Activated naive CD8-positive, alpha-beta T cell treated with anti-CD3 and anti-CD28 coated beads, Interleukin-2, amount 50 U/mL, for 24 hours (primary cell): ENCODE measurements around the gene XKR8.

Experiments used
- ATAC-seq: fragments of 150-1000 bp; cut with Tn5 transposase; one replicate; pipeline ENCODE4 v1.10.0; 2021
- DNase-seq: peaks from one replicate; pipeline ENCODE4 v3.0.0; 2021
- H3K27ac Mint-ChIP-seq: one replicate; pipeline ENCODE4 v1.8.0; 2021; ENCODE audit warnings: mild to moderate bottlenecking, mixed read lengths
- H3K27me3 Mint-ChIP-seq: one replicate; pipeline ENCODE4 v1.8.0; 2021; ENCODE audit warnings: mixed read lengths
- H3K36me3 Mint-ChIP-seq: one replicate; pipeline ENCODE4 v1.8.0; 2021; ENCODE audit warnings: low read depth, mixed read lengths
- H3K4me1 Mint-ChIP-seq: one replicate; pipeline ENCODE4 v1.8.0; 2021; ENCODE audit warnings: mixed read lengths
- H3K4me3 Mint-ChIP-seq: one replicate; pipeline ENCODE4 v1.8.0; 2021; ENCODE audit warnings: mild to moderate bottlenecking, moderate library complexity, mixed read lengths
- H3K9me3 Mint-ChIP-seq: one replicate; pipeline ENCODE4 v1.8.0; 2021; ENCODE audit warnings: mixed read lengths

The XKR8 gene, protein sequence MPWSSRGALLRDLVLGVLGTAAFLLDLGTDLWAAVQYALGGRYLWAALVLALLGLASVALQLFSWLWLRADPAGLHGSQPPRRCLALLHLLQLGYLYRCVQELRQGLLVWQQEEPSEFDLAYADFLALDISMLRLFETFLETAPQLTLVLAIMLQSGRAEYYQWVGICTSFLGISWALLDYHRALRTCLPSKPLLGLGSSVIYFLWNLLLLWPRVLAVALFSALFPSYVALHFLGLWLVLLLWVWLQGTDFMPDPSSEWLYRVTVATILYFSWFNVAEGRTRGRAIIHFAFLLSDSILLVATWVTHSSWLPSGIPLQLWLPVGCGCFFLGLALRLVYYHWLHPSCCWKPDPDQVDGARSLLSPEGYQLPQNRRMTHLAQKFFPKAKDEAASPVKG

DNA sequence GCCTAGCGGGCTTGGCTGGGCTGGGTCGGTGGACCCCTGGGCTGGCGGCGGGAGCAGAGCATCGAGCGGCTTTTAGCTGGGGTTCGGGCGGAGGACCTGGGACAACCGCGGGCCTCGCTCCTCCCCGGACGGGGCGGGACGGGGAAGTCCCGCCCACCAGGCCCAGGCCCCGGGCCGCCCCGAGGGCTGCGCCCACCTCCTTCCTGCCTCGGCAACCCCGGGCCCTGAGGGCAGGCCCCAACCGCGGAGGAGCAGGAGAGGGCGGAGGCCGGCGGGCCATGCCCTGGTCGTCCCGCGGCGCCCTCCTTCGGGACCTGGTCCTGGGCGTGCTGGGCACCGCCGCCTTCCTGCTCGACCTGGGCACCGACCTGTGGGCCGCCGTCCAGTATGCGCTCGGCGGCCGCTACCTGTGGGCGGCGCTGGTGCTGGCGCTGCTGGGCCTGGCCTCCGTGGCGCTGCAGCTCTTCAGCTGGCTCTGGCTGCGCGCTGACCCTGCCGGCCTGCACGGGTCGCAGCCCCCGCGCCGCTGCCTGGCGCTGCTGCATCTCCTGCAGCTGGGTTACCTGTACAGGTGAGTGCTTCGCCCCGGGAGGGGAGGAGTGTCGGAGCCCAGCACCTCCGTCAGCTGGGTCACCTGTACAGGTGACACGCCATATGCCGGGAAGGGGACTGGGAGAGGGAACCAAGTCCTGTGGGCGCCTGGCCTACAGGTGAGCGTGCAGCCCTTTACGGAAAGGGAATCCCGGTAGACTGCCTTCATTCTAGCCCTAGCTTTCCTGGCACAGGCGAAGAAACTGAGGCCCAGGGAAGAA lies at the start of gene XKR8:
Gene XKR8, plus strand, starts transcription at position 182 of the 812 bp plus-strand sequence. Its CDS starts 97 bp downstream, at position 279.
- no peaks in the 10 kb centered on the region for H3K9me3 Mint-ChIP-seq
- no peaks in the 10 kb centered on the region for H3K36me3 Mint-ChIP-seq
- peaks cover 21% of the 10 kb centered on the region for H3K4me1 Mint-ChIP-seq
- ATAC-seq (peak; percentile 98), DNase-seq (peak; percentile 83)
- no peaks in the 10 kb centered on the region for H3K27me3 Mint-ChIP-seq
- H3K27ac Mint-ChIP-seq = peak within 1 kb of the TSS; percentile 72
- H3K4me3 Mint-ChIP-seq = peak within 1 kb of the TSS; percentile 78

DNA sequence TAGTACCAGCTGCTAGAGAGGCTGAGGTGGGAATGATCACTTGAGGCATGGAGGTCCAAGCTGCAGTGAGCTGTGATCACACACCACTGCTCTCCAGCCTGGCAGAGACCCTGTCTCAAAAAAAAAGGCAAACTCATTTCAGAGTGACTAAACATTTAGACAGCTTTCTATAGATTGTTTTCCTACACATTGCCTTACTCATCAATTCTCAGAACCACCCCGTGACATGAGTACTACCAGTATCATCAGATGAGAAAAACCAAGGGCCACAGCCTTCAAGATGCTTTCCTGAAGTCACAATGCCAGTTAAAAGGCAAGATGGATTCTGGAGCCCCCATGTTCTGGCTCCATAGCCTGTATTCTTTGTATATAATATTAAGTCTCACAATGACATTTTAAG lies 47.3 kb upstream of the XKR8 start:
- Mint-ChIP-seq H3K9me3 (no peaks in the 10 kb centered on the region), H3K4me1 (peaks cover 28% of the 10 kb centered on the region), H3K4me3 (peak overlapping the region; percentile 61), H3K36me3 (peaks cover 39% of the 10 kb centered on the region), H3K27me3 (no peaks in the 10 kb centered on the region), H3K27ac (peak overlapping the region; percentile 88)
- DNase-seq = no peak
- no peak for ATAC-seq

DNA sequence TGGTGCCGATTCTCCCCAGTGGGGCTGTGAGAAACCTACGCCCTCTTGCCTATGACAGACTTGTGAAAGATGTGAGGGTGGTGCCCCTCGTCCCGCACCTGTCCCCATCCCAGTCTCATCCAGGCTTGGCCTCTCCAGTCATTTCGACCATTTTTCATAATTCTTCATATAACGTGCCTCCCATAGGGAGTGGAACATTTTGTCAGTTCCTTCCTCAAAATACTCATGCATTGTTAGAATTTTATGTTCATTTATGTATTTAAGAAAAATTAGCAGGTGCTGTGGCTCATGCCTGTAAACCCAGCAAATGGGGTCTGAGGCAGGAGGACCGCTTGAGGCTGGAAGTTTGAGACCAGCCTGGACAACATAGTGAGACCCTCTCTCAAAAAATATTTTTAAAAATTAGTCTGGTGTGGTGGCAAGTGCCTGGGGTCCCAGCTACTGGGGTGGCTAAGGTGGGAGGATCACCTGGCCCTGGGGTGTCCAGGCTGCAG lies 44.6 kb upstream of the XKR8 start:
- Mint-ChIP-seq H3K27ac (peak overlapping the region; percentile 100), H3K36me3 (peaks cover 24% of the 10 kb centered on the region)
- no peak for ATAC-seq

DNA sequence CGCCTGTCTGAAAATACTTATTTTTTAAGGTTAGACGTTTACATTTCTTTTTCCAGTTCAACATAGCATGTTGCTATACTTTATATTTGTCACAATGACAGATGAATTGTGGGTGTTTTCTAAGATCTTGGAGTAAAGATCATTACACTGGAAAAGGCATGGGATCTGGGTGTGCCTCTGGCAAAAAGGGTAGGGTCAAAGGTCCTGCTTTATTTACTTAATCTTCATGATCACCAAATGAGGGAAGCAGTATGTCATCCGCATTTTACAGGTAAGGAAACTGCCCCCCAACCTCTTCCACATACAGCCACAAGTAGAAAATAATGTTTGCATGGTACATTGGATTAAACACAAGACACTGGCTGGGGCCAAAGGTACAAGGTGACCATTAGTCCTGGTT lies 37.5 kb upstream of the XKR8 start:
- DNase-seq (no peak), ATAC-seq (no peak)
- Mint-ChIP-seq H3K4me3 (no peak overlapping the region), H3K27ac (no peak overlapping the region), H3K9me3 (no peaks in the 10 kb centered on the region), H3K4me1 (no peaks in the 10 kb centered on the region), H3K36me3 (no peaks in the 10 kb centered on the region), H3K27me3 (peaks cover 2% of the 10 kb centered on the region)

More for the DNA sequence above, 44.6 kb upstream of the XKR8 start:
- H3K27me3 Mint-ChIP-seq = peaks cover 2% of the 10 kb centered on the region
- DNase-seq = no peak
- H3K4me1 Mint-ChIP-seq = peaks cover 28% of the 10 kb centered on the region
- H3K4me3 Mint-ChIP-seq = peak overlapping the region; percentile 100
- no peaks in the 10 kb centered on the region for H3K9me3 Mint-ChIP-seq

DNA sequence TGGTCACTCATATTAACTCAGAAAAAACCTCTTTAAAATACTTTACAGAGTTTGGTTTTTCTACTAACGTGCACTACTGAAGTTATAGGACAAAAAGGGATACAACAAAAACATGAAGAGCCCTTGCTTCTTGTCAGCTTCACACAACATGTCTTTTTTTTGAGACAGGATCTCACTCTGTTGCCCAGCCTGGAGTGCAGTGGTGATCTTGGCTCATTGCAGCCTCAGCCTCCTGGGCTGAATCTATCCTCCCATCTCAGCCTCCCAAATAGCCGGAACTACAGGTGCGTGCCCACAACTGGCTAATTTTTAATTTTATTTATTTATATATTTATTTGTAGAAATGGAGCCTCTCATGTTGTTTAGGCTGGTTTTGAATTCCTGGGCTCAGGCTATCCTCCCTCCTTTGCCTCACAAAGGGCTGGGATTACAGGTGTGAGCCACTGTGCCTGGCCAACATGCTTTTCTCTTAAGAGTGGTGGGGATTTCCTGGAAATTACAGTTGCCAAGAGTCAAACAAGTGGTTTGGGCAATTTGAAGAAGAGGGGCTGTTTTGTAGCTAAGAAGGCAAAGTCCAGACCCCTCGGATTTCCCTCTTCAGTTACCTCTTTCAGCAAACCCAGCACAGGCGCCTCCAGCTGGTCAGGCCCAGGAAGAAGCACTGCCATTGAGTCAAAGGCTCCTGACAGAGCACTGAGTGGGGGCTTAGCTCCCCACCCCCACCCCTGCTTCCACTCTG lies 31.4 kb upstream of the XKR8 start:
- no peak overlapping the region for H3K27ac Mint-ChIP-seq
- H3K9me3 Mint-ChIP-seq = no peaks in the 10 kb centered on the region
- no peaks in the 10 kb centered on the region for H3K4me1 Mint-ChIP-seq
- peaks cover 2% of the 10 kb centered on the region for H3K27me3 Mint-ChIP-seq
- no peak overlapping the region for H3K4me3 Mint-ChIP-seq
- ATAC-seq (no peak), DNase-seq (no peak)
- no peaks in the 10 kb centered on the region for H3K36me3 Mint-ChIP-seq

DNA sequence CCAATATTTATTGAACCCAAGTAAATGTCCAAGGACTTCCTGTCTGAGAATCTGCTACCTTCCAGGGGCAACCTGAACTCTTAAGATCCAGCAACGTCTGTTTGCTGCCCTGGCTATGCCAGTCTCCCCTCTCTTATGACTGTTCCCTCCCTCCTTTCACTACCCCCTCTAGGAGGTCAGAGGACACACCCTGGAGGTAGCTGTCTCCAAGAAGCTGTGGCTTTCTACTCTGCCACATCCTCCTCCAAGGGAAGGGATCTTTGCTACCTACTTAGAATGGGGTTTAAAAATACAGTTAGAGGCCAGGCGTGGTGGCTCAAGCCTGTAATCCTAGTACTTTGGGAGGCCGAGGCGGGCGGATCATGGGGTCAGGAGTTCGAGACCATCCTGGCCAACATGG lies 28.6 kb upstream of the XKR8 start:
- Mint-ChIP-seq H3K27me3 (peaks cover 17% of the 10 kb centered on the region), H3K4me1 (peaks cover 14% of the 10 kb centered on the region), H3K36me3 (no peaks in the 10 kb centered on the region), H3K27ac (no peak overlapping the region), H3K4me3 (no peak overlapping the region), H3K9me3 (no peaks in the 10 kb centered on the region)
- ATAC-seq (no peak), DNase-seq (no peak)

DNA sequence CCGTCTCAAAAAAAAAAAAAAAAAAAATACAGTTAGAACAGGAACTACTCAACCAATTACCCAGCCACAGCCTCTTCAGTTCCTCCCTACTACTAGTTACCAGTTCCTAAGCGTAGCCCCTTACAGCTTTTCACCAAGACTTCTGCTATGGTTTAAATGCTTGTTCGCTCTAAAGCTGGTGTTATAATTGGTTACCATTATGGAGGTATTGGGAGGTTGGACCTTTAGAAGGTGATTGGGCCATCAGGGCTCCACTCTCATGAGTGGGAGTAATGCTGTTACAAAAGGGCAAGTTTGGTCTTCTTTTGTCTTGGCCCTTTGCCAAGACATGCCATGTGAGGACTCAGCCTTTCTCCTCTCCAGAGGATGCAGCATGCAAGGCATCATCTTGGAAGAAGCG lies 28.0 kb upstream of the XKR8 start:
- peaks cover 17% of the 10 kb centered on the region for H3K27me3 Mint-ChIP-seq
- H3K4me3 Mint-ChIP-seq = no peak overlapping the region
- ATAC-seq (no peak), DNase-seq (no peak)
- peaks cover 14% of the 10 kb centered on the region for H3K4me1 Mint-ChIP-seq
- no peaks in the 10 kb centered on the region for H3K9me3 Mint-ChIP-seq
- no peaks in the 10 kb centered on the region for H3K36me3 Mint-ChIP-seq
- H3K27ac Mint-ChIP-seq = no peak overlapping the region

DNA sequence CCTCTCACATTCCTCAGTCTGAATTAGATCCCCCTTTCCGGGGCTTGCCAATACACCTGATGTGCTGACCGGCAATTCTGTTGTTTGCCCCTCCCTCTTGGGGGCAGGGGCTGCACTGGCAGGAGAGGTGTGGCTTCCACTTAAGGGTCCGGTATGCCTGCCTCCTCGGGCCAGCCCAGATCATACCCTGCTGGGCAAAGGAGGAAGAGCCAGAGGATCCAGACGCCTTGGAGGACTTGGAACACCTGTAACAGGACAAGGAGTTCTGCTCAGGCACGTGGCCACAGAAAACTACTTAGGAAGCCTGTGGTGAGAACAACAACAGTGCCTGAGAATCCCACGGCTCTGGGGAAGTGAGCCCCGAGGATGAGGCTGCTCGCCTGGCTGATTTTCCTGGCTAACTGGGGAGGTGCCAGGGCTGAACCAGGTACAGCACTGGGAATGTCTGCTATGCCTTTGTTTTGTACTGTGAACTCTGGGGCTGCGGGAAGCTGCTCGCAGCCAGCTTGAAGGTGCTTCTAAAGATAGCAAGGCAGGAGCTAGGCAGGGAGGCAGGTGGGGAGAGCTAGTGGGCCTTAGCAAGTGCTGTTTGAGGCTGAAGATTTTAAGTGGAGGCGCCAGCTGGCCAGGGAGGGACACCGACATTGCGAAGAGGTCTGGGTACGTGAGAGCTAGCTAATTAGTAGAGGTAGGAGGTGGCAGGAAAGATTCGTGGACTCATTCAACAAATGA lies 24.8 kb upstream of the XKR8 start, which contains the start of gene SMPDL3B:
Gene SMPDL3B, plus strand, starts transcription at position 183 of the 732 bp plus-strand sequence. Its CDS starts 184 bp downstream, at position 367.
- peak; percentile 20 for DNase-seq
- Mint-ChIP-seq H3K4me1 (peaks cover 14% of the 10 kb centered on the region), H3K4me3 (peak within 1 kb of the TSS; percentile 59), H3K9me3 (no peaks in the 10 kb centered on the region), H3K27me3 (peaks cover 17% of the 10 kb centered on the region), H3K36me3 (no peaks in the 10 kb centered on the region), H3K27ac (no peak within 1 kb of the TSS)
- ATAC-seq = peak; percentile 58

DNA sequence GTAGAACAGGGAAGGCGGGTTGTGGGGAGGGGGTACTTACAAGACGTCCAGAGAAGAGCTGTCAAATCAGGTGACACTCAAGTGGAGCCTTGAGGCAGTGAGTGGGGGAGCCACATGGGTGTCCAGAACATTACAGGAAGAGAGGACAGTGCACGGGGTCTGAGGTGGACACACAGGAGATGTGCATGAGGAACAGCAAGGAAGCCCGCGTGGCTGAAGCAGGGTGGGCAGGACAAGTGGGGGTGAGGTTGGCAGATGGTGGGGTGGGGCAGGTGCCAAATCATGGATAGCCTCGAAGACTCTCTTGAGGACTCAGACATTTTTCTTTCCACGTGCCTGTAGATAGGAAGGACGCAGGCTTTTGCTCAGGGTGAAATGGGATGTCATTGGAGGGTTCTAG lies 24.1 kb upstream of the XKR8 start:
- ATAC-seq (no peak), DNase-seq (no peak)
- Mint-ChIP-seq H3K27ac (no peak overlapping the region), H3K36me3 (no peaks in the 10 kb centered on the region), H3K9me3 (no peaks in the 10 kb centered on the region), H3K4me3 (peak overlapping the region; percentile 59), H3K27me3 (peaks cover 17% of the 10 kb centered on the region), H3K4me1 (peaks cover 19% of the 10 kb centered on the region)

DNA sequence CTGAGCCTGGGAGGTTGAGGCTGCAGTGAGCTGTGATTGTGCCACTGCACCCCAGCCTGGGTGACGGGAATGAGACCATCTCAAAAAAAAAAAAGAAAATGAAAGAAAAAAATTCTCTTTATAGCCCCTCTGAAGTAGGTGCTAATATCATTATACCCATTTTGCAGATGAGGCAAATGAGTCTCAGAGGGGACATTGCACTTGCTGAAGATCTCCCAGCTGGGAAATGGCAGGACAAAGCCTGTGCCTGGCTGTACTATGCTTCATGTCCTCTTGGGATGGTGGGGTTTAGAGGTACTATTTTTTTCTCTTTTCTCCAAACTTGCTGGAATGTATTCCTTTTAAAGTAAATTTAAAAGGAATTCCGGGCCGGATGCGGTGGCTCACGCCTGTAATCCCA lies 23.4 kb upstream of the XKR8 start:
- no peaks in the 10 kb centered on the region for H3K9me3 Mint-ChIP-seq
- no peak for ATAC-seq
- no peak overlapping the region for H3K4me3 Mint-ChIP-seq
- no peak for DNase-seq
- H3K4me1 Mint-ChIP-seq = peaks cover 19% of the 10 kb centered on the region
- no peak overlapping the region for H3K27ac Mint-ChIP-seq
- no peaks in the 10 kb centered on the region for H3K36me3 Mint-ChIP-seq
- H3K27me3 Mint-ChIP-seq = peaks cover 17% of the 10 kb centered on the region

DNA sequence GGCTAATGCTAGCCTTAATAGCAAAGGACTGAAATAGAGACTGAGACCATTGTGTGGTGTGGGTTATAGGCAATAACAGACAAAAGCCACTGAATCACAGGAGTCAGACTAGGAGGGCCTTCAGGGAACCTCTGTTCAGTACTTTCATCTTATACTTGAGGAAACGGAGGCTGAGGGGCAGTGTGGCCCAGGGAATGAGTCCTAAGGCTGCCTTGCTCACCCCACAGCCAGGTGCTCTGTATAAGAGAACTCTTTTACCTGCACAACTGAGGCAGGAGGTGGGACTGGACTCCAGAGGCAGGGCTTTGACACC lies 22.3 kb upstream of the XKR8 start:
- no peak for DNase-seq
- H3K4me3 Mint-ChIP-seq = no peak overlapping the region
- H3K36me3 Mint-ChIP-seq = no peaks in the 10 kb centered on the region
- no peak overlapping the region for H3K27ac Mint-ChIP-seq
- no peak for ATAC-seq
- H3K4me1 Mint-ChIP-seq = peaks cover 19% of the 10 kb centered on the region
- H3K9me3 Mint-ChIP-seq = no peaks in the 10 kb centered on the region
- H3K27me3 Mint-ChIP-seq = peaks cover 17% of the 10 kb centered on the region

DNA sequence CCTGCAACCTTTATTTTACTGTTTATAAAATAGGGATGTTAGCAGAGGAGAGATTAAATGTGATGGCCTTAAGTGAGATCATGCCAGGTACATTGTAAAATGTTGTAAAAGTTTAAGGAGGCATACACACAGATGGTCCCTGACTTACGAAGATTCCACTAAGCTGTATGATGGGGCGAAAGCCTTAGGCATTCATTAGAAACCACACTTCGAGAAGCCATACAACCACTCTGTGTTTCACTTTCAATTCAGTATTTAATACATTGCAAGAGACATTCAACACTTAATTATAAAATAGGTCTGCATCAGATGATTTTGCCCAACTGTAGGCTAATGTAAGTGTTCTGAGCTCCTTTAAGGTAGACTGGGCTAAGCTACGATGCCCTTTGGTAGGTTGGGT lies 21.3 kb upstream of the XKR8 start:
- H3K27me3 Mint-ChIP-seq = peaks cover 15% of the 10 kb centered on the region
- no peak overlapping the region for H3K4me3 Mint-ChIP-seq
- H3K27ac Mint-ChIP-seq = no peak overlapping the region
- H3K4me1 Mint-ChIP-seq = peaks cover 26% of the 10 kb centered on the region
- DNase-seq (no peak), ATAC-seq (no peak)
- H3K9me3 Mint-ChIP-seq = no peaks in the 10 kb centered on the region
- H3K36me3 Mint-ChIP-seq = no peaks in the 10 kb centered on the region

DNA sequence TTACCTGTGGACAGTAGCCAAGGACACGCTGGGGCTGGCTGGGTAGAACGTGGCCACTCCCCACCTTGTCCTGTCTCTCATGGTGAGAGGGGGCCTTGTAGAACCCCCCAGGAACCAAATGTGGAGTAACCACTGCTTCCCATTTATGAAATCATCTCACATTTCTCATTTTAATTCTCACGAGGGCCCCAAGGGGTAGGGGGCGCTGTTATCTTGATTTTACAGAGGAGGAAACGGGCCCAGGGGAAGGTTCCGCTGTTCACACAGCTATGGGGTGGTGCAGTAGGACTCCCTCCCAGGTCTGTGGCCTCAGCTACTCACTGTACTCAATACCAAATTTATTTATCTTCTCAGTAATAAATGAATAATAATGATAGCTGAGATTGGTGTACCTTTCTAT lies 19.5 kb upstream of the XKR8 start:
- DNase-seq (peak; percentile 75), ATAC-seq (peak; percentile 83)
- peaks cover 9% of the 10 kb centered on the region for H3K27me3 Mint-ChIP-seq
- H3K36me3 Mint-ChIP-seq = no peaks in the 10 kb centered on the region
- no peak overlapping the region for H3K27ac Mint-ChIP-seq
- peaks cover 22% of the 10 kb centered on the region for H3K4me1 Mint-ChIP-seq
- no peak overlapping the region for H3K4me3 Mint-ChIP-seq
- H3K9me3 Mint-ChIP-seq = no peaks in the 10 kb centered on the region
